ENCODE results near the gene TOP2A.

Gene TOP2A

GRCh38 chr17:40417609-40418427 is at the start of gene TOP2A:
TSS of gene TOP2A (minus strand) at chr17:40417896. CDS start at chr17:40417791, 105 bp downstream.
- DNase-seq, result peak; percentile 100

- no peak for DNase-seq
Observed at GRCh38 chr17:40467281-40467867, 49.7 kb upstream of the TOP2A start.

- no peak for DNase-seq
Observed at GRCh38 chr17:40466298-40466971, 48.7 kb upstream of the TOP2A start.

- DNase-seq, result no peak
Observed at GRCh38 chr17:40464392-40464855, 46.7 kb upstream of the TOP2A start.

- no peak for DNase-seq
Observed at GRCh38 chr17:40463122-40463550, 45.4 kb upstream of the TOP2A start.

- DNase-seq, result no peak
Observed at GRCh38 chr17:40462343-40463121, 44.8 kb upstream of the TOP2A start.

- DNase-seq, result no peak
Observed at GRCh38 chr17:40461732-40462342, 44.1 kb upstream of the TOP2A start.

- DNase-seq, result no peak
Observed at GRCh38 chr17:40460968-40461731, 43.5 kb upstream of the TOP2A start.

- DNase-seq, result no peak
Observed at GRCh38 chr17:40460604-40460967, 42.9 kb upstream of the TOP2A start.

- DNase-seq, result no peak
Observed at GRCh38 chr17:40459636-40460603, 42.2 kb upstream of the TOP2A start.

GRCh38 chr17:40458851-40459482 is 41.3 kb upstream of the TOP2A start:
- DNase-seq, result no peak

- DNase-seq, result peak; percentile 65
Observed at GRCh38 chr17:40457964-40458791, 40.5 kb upstream of the TOP2A start.

- DNase-seq, result no peak
Observed at GRCh38 chr17:40457369-40457768, 39.7 kb upstream of the TOP2A start.

GRCh38 chr17:40456396-40456951 is 38.8 kb upstream of the TOP2A start:
- no peak for DNase-seq

- DNase-seq, result no peak
Observed at GRCh38 chr17:40454613-40454995, 36.9 kb upstream of the TOP2A start.

- DNase-seq, result no peak
Observed at GRCh38 chr17:40453881-40454612, 36.4 kb upstream of the TOP2A start.

GRCh38 chr17:40452921-40453378 is 35.3 kb upstream of the TOP2A start:
- no peak for DNase-seq

Measured in retina (tissue), 1 donor.